ENCODE results near the gene TDRKH.

- TF ChIP-seq CTCF (IDR thresholded peaks at IDR 0.05; ENCODE audit: low read length) (no peak), EZH2 (optimal IDR thresholded peaks at IDR 0.05; ENCODE audit: low read depth, low read length) (no peak)
Observed at GRCh38 chr1:151814426-151814825, 24.1 kb upstream of the TDRKH start.

Data from MM.1S (cell line).